Ecto neural progenitor cell (in vitro differentiated cells): ENCODE results near the gene SPAG4.
A peak's percentile ranks its signal among the peaks of the same experiment; 100 is the strongest.

Experiments used
- DNase-seq: peaks from one replicate; pipeline ENCODE4 v3.0.0-alpha.2; 2018; ENCODE audit warnings: low spot score

The SPAG4 gene

GRCh38 chr20:35660122-35660937, 44.7 kb downstream of the SPAG4 start:
- DNase-seq, result peak; percentile 40

- DNase-seq, result no peak
Measured at GRCh38 chr20:35661053-35661452, 45.4 kb downstream of the SPAG4 start.

GRCh38 chr20:35661908-35662307, 46.3 kb downstream of the SPAG4 start:
- DNase-seq, result no peak

GRCh38 chr20:35662551-35662950, 46.9 kb downstream of the SPAG4 start:
- peak; percentile 12 for DNase-seq

GRCh38 chr20:35663516-35664465, 48.2 kb downstream of the SPAG4 start:
- peak; percentile 69 for DNase-seq

- peak; percentile 97 for DNase-seq
Measured at GRCh38 chr20:35664466-35665206, 49.0 kb downstream of the SPAG4 start, which contains the start of the genes CPNE1 and RBM12. CPNE1 (minus strand) TSS chr20:35664900; CDS start chr20:35632923, 31,977 bp downstream. RBM12 (minus strand) TSS chr20:35664900; CDS start chr20:35655322, 9,578 bp downstream.

- DNase-seq, result peak; percentile 22
Measured at GRCh38 chr20:35665949-35666288, 50.3 kb downstream of the SPAG4 start.

- peak; percentile 10 for DNase-seq
Measured at GRCh38 chr20:35669221-35669620, 53.6 kb downstream of the SPAG4 start.

- peak; percentile 17 for DNase-seq
Measured at GRCh38 chr20:35669681-35670080, 54.1 kb downstream of the SPAG4 start.
